ENCODE measurements around the gene NLRC3.
"Not testable (repeated sequence)": the region's sequence is repeated elsewhere in the genome, so short reads cannot be mapped to it uniquely, and the experiment has no call there.

Gene NLRC3

GRCh38 chr16:3577302-3577752 lies at the start of gene NLRC3:
Gene NLRC3 (minus strand): TSS chr16:3577403. CDS start chr16:3565036, 12,367 bp downstream.
- no peak for DNase-seq

DNA sequence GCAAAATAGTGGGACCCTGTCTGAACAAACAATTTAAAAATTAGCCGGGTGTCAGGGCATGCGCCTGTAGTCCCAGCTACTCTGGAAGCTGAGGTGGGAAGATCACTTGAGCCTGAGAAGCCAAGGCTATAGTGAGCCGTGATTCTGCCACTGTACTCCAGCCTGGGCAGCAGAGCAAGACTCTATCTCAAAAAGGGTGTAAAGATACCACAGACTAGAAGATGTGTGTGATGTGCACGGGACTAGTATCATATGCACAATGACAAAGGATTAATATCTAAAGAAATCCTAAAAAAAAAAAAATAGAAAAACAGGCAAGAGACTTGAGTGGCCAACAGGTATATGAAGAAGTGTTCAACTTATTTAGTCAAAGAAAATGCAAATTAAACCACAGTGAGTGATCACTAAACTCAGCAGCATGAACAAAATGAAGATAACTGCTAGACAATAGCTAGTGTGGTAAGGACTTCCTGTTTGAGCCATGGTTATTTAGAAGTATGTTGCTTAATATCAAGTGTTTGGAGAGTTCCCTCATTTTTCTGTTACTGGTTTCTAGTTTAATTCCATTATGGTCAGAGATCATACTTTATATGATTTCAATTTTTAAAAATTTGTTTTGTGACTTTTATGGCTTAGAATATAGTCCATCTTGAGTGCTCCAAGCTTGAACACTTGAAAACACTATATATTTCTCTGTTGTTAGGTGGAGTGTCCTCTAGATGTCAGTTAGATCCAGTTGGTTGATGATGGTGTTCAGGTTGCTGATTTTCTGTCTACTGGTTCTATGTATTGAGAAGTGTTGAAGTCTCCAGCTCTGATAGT lies 48.9 kb upstream of the NLRC3 start:
- no peak for DNase-seq

DNA sequence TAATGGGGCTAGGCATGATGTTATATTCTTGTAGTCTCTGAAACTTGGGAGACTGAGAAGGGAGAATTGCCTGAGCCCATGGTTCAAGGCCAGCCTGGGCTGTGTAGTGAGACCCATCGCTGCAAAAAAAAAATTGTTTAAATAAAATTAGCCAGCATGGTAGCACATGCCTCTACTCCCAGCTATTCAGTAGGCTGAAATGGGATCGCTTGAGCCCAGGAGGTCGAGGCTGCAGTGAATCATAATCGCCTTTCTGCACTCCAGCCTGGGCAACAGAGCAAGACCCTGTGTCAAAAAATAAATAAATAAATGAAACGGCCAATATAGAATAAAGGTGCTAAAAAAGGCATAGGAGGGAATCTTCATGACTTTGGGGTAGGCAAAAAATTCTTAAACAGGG lies 48.1 kb upstream of the NLRC3 start:
- DNase-seq = no peak

- no peak for DNase-seq
Observed at GRCh38 chr16:3623642-3624041, 46.4 kb upstream of the NLRC3 start.

GRCh38 chr16:3618769-3619141 lies 41.6 kb upstream of the NLRC3 start:
- DNase-seq = no peak

DNA sequence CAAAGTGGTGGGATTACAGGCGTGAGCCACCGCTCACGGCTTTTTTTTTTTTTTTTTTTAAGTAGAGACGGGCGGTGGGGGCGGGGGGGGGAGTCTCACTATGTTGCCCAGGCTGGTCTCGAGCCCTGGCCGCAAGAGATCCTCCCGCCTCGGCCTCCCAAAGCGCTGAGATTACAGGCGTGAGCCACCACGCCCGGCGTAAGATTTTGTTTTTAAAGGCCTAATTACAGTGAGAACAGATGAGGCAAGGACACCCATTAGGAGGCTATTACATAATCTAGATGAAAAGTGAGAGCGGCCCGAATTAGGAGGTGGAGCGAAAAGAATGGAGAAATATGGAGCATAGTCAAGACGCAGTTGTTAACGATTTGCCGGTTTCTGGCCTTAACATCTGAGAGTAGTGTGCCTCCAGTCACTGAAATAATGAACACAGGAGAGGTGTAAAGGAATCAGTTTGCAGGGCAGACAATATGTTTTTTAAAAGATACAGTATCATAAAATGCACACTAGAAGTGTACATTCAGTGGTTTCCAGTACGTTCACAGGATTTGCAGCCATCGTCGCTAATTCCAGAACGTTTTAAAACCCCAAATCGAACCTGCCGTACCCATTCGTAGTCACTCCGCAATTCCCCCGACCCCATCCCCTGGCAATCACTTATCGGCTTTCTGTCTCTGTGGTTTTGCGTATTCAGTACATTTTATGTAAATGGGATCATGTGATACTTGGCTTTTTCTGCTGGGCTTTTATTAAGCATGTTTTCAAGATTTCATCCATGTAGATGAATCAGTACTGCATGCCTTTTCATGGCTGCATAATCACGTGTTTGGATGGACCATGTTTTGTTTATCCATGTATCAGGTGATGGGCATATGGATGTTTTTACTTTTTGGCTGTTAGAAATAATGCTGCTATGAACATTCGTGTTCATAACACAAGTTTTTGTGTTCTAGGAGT lies 35.6 kb upstream of the NLRC3 start:
- DNase-seq = no peak

GRCh38 chr16:3611146-3611975 lies 34.2 kb upstream of the NLRC3 start, which contains the start of gene SLX4:
Gene SLX4 (minus strand): TSS chr16:3611606. CDS start chr16:3608964, 2,642 bp downstream.
- peak in 57 of 58 donors; percentile 26 to 88 (median 78) for DNase-seq

DNA sequence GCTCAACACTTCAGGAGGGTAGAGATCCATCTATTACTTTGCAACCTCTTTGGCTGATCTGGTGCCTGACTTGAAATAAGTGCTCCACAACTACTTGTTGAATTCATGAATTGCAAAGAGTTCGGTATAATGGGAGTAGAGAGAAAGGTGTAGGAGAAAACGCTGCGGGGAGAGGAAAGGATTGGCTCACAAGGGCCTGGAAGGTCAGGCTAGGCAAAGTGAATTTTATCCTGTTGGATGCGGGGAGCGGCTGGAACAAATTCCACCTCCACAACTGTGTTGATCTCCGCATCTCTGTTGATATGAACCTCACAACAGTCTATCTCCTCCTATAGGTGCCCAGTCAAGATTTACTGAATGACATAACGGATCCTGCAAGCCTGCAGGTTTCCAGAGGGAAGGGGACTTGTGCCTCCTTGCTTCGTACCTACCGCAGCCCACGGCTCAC lies 33.5 kb upstream of the NLRC3 start:
- peak in 1 of 58 donors; percentile 27 for DNase-seq

DNA sequence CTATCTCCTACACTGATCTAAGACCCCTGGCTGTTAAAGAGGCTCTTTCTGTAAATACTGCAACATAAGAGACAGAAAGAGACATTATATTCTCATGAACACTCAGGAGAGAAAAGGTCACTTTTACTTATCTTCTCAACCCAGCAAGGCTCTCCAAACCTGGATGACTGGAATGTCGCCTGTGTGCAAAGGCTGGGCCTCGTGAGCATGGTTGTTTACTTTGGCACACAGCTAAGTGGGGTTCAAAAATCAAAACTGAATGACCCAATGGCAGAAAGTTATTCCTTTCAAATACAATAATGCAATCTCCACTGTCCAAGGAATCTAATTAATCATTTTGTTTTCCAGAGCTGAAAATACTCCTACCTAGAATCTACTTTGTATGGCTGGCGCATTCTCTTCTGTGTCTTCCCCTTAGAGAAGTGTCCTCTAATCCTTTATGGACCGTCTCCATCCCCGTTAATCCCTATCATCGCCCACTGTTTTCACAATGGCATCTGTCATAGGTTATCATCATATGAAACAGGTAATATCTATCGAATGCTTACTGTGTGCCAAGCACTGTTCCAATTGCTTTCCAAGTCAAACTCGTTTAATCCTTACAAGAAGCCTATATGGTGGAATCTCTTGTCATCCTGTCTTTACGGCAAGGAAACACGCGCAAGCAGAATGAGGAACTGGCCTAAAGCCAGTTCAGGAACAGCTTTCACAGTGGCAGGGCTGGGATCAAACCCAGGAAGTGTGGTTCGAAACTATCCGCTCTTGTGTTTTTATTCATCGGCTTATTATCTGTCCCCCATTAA lies 32.9 kb upstream of the NLRC3 start:
- DNase-seq = no peak

DNA sequence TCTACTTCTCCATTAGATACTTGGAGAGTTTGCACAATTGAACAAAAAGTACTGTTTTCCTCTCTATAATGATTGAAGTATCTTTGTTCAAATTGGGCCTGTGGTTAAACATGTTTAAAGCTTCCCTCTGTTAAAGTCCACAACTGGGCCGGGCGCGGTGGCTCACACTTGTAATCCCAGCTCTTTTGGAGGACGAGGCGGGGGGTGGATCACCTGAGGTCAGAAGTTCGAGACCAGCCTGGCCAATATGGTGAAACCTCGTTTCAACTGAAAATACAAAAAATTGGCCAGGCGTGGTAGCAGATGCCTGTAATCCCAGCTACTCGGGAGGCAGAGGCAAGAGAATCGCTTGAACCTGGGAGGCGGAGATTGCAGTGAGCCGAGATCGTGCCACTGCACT lies 31.8 kb upstream of the NLRC3 start:
- DNase-seq = not testable (repeated sequence)

GRCh38 chr16:3608069-3608468 lies 30.9 kb upstream of the NLRC3 start:
- no peak for DNase-seq

- DNase-seq = no peak
Observed at GRCh38 chr16:3607634-3608033, 30.4 kb upstream of the NLRC3 start.

GRCh38 chr16:3607161-3607560 lies 30.0 kb upstream of the NLRC3 start:
- DNase-seq = no peak

DNA sequence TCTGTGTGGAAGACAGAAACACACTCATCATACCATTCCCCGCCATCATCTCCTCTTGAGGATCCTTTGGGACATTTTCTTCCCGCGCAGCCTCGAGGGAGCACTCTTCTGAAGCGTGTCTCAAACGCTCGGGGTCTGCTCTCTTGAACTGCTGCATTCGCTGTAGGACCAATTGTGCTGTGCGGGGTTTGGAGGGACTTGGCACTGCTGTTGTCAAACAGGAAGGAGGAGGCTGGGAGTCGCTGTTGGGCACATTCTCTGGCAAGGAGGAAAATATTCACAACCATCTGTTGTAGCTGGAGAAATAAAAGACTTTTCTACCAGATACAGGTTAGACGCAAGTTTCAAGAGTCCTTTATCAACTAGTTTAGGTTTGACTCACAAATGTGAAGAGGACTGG lies 29.2 kb upstream of the NLRC3 start:
- peak in 4 of 58 donors; percentile 4 to 44 (median 14) for DNase-seq

- DNase-seq = no peak
Observed at GRCh38 chr16:3602320-3602653, 25.1 kb upstream of the NLRC3 start.

- DNase-seq = no peak
Observed at GRCh38 chr16:3601614-3602319, 24.6 kb upstream of the NLRC3 start.

- DNase-seq = no peak
Observed at GRCh38 chr16:3599922-3600321, 22.7 kb upstream of the NLRC3 start.

DNA sequence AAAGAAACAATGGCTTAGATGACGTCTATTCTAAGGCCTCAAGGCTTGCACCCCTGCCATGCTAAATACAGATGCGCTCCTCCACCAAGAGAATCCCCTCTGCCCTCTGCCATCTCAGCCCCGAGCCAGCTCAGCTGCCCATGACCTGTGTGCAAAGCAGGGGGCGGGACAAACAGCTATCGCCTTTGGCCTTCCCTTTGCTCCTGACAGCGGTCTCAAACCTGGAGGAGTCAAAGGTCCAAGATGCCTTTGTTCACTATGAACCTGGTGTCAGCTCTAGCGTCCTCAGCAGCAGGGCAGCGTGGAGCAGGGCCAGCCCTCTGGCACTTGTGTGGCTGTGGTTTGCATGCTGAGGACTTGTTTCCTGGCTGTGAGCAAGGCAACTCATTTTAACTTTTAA lies 21.9 kb upstream of the NLRC3 start:
- no peak for DNase-seq

DNA sequence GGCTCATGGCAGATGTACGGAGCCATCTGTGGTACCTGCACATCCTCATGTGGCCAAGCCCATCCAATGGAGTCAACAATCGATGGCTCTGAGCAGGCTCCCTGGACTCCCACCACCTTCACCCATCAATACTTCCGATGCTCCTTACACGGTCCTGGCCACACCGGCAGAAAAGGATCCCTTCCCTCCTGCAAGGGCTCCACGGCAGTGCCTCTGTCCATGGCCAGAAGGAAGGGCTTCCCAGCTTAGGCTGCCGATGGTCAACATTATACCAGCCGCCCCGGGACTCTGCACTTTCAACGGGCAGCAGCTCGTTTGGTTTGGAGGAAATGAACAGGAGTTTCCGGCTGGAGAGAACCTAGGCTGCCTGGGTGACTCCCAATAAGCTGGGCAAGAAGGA lies 21.0 kb upstream of the NLRC3 start:
- DNase-seq = no peak

DNA sequence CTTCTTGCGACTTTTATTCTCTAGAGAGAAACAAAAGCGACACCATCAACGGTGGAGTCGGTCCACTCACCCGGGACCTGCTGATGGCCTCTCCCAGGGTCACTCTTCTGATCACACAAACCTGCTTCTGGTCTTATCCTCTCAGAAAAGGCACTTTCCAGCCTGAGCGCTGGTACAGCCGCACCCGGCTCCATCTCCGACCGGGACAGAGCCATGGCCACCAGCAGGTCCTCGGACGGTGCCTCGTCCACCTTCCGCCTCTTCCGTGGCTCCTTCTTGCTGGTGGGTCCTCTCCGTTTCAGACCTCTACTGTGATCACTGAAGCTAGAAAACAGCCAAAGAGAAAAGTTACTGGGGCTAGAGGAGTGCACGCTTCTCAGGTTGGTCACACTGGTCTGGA lies 20.5 kb upstream of the NLRC3 start:
- no peak for DNase-seq

All from anterior cingulate cortex (tissue), 58 donors.